NB4 (cell line): ENCODE data around the gene THSD7A.

ENCODE experiments used
- DNase-seq: peaks from one replicate; pipeline ENCODE4 v3.0.0; 2010; ENCODE audit warnings: low read depth
- H3K4me3 ChIP-seq: one replicate; pipeline ENCODE4 v1.5.1; 2011; ENCODE audit warnings: mild to moderate bottlenecking, low read depth, low read length, moderate library complexity
- CTCF ChIP-seq: IDR thresholded peaks from one replicate; pipeline ENCODE4 v1.5.1; 2012; ENCODE audit warnings: low read depth, low read length
- MAX ChIP-seq: IDR thresholded peaks from 2 replicates; pipeline ENCODE4 v1.6.1; 2011; ENCODE audit warnings: low read depth, low read length
- MYC ChIP-seq: IDR thresholded peaks from 2 replicates; pipeline ENCODE4 v1.6.1; 2011; ENCODE audit warnings: low read depth, low read length
- POLR2A ChIP-seq: IDR thresholded peaks from 2 replicates; pipeline ENCODE4 v1.6.1; 2011; ENCODE audit warnings: mild to moderate bottlenecking; ENCODE audit not compliant: insufficient read length; ENCODE audit errors: extremely low read depth

THSD7A gene

GRCh38 chr7:11343136-11343535 lies 488.9 kb downstream of the THSD7A start:
- DNase-seq: no peak
- TF ChIP-seq MAX (no peak), MYC (no peak), POLR2A (no peak), CTCF (no peak)
- H3K4me3 ChIP-seq: no peak overlapping the region

- peak; percentile 28 for DNase-seq
- no peak for TF ChIP-seq POLR2A
- TF ChIP-seq CTCF: no peak
- no peak for TF ChIP-seq MAX
- TF ChIP-seq MYC: no peak
- no peak overlapping the region for H3K4me3 ChIP-seq
These were observed 490.6 kb downstream of the THSD7A start for GRCh38 chr7:11341285-11341944.

GRCh38 chr7:11336432-11336831 lies 495.6 kb downstream of the THSD7A start:
- no peak for DNase-seq
- TF ChIP-seq MYC (no peak), MAX (no peak), POLR2A (no peak), CTCF (no peak)
- no peak overlapping the region for H3K4me3 ChIP-seq

- H3K4me3 ChIP-seq: no peak overlapping the region
- TF ChIP-seq MYC (no peak), CTCF (no peak), POLR2A (no peak), MAX (no peak)
- no peak for DNase-seq
These were observed 496.1 kb downstream of the THSD7A start for GRCh38 chr7:11335947-11336346.

GRCh38 chr7:11332865-11333228 lies 499.2 kb downstream of the THSD7A start:
- no peak for DNase-seq
- no peak overlapping the region for H3K4me3 ChIP-seq
- no peak for TF ChIP-seq MYC
- TF ChIP-seq MAX: no peak
- TF ChIP-seq POLR2A: no peak
- TF ChIP-seq CTCF: no peak
